H1 (cell line): ENCODE results near the gene RPUSD1. TPM values are rescaled to one million over a fixed set of nuclear protein-coding genes. Genes with fewer than 3 reads are reported as not detected.

ENCODE experiments used
- CHD7 ChIP-seq: fragments of 300-600 bp; sonication (generic); IDR thresholded peaks from 2 replicates; pipeline ENCODE4 v1.7.1; 2012; ENCODE audit warnings: low read length, moderate library complexity, mild to moderate bottlenecking, inconsistent platforms; ENCODE audit not compliant: insufficient replicate concordance
- SAP30 ChIP-seq: fragments of 300-600 bp; sonication (generic); IDR thresholded peaks from 2 replicates; pipeline ENCODE4 v1.7.1; 2012; ENCODE audit warnings: low read length, moderate library complexity, mild to moderate bottlenecking, inconsistent platforms; ENCODE audit not compliant: insufficient read depth, insufficient replicate concordance
- polyA plus RNA-seq, 7 experiments: library from polyadenylated mRNA; depleted of rRNA in 3 of 7; stranded (reverse) in 5 of 7; unstranded in 2 of 7; fragments of >200 nt in 5 of 7; fragments of 200-250 nt in 2 of 7; gene quantifications; 1 replicate in 5 of 7; 2 replicates in 1 of 7; 4 replicates in 1 of 7; pipeline versions ENCODE4 v1.2.1 to v1.2.3, GENCODE V29; 2011 to 2013; ENCODE audit warnings: missing spikeins in 2 of 7, mixed read lengths in 2 of 7
- total RNA-seq: library from RNA; stranded (reverse); fragmentation: NEBNext Ultra II Directional; extraction: Animal tissue kit (Norgen Biotek cat#: 25700); gene quantifications from 2 replicates; pipeline ENCODE4 v1.2.1, GENCODE V29; 2021
- TF ChIP-seq, protein P1 (sequence below), 3 experiments: IDR thresholded peaks; 1 replicate in 2 of 3; 2 replicates in 1 of 3; pipeline versions ENCODE4 v1.5.1 to v1.6.1; 2011; ENCODE audit warnings: low read length in 3 of 3, mild to moderate bottlenecking in 3 of 3, inconsistent platforms in 2 of 3, low read depth in 1 of 3, moderate library complexity in 1 of 3; ENCODE audit not compliant: insufficient read depth in 1 of 3; ENCODE audit errors: control extremely low read depth in 1 of 3

The RPUSD1 gene
- total and polyA plus RNA-seq, 2 of the 8 experiments (the other 6 are each of a cell fraction or from before 2014, with no cell fraction given), result 32.2 to 61.8 TPM

DNA sequence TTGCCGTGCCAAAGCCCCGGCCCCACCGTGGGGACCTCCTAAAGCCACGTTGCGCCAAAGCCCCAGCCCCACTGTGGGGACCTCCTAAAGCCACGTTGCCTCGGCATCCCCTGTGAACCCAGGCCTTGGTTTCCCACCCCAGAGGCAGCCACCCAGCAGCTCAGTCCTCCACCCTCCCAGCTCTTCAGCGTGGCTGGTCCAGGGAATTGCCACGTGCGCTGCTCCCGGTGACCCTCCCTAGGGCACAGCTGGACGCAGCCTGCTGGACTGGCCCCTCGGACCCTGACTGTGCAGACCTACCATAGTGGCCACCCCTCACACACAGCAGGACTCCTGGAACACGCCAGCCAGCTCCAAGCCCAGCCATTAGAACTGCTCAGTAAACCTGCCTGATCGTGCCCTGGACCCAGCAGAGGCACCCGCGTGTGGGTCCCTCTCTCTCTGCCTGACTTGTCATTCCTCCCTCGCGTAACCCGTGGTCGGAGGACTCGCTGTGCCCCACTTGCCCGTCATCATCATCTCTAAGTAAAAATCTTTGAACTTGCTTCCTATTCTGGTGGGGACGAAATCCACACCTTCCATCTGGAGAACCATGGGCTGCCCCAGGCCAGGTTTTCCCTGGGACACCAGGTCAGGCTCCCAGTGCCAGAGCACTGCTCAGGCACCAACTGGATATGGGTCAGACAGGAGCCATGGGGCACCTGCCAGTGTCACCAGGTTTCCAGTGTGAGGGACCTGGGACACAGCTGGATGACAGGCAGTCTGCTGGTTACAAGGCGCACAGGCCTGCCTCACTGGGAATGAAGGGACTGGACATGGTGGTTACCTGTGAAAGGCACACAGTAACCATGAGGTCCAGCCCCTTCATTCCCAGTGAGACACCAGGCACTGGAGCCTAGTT lies 53.0 kb downstream of the RPUSD1 start (continued):
- TF ChIP-seq CHD7 (no peak), SAP30 (no peak)
- TF ChIP-seq, protein P1, sequence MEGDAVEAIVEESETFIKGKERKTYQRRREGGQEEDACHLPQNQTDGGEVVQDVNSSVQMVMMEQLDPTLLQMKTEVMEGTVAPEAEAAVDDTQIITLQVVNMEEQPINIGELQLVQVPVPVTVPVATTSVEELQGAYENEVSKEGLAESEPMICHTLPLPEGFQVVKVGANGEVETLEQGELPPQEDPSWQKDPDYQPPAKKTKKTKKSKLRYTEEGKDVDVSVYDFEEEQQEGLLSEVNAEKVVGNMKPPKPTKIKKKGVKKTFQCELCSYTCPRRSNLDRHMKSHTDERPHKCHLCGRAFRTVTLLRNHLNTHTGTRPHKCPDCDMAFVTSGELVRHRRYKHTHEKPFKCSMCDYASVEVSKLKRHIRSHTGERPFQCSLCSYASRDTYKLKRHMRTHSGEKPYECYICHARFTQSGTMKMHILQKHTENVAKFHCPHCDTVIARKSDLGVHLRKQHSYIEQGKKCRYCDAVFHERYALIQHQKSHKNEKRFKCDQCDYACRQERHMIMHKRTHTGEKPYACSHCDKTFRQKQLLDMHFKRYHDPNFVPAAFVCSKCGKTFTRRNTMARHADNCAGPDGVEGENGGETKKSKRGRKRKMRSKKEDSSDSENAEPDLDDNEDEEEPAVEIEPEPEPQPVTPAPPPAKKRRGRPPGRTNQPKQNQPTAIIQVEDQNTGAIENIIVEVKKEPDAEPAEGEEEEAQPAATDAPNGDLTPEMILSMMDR (IDR thresholded peaks at IDR 0.05; ENCODE audit: control extremely low read depth in 1 of 3, insufficient read depth in 1 of 3, low read depth in 1 of 3, low read length in 3 of 3), result no peak
